ENCODE measurements around the gene GCG.

The GCG gene

GRCh38 chr2:162182395-162182794, 30.3 kb upstream of the GCG start:
- POLR2A ChIA-PET = no interaction called here
- H3K27ac ChIP-seq (ENCODE audit: extremely low read depth, low read depth, low read length) = no peak overlapping the region

GRCh38 chr2:162177301-162177700, 25.3 kb upstream of the GCG start:
- Histone ChIP-seq H3K4me3 (ENCODE audit: low read depth, low read length) (no peak overlapping the region), H3K36me3 (ENCODE audit: control insufficient read depth in 2 of 2, insufficient read depth in 1 of 2, low read length in 2 of 2) (no peaks in the 10 kb centered on the region), H3K27ac (ENCODE audit: extremely low read depth, low read depth, low read length) (no peak overlapping the region), H3K4me1 (ENCODE audit: control insufficient read depth, insufficient read depth, low read length) (no peaks in the 10 kb centered on the region), H3K9me3 (ENCODE audit: control insufficient read depth, insufficient read depth, low read depth, low read length) (no peaks in the 10 kb centered on the region)
- ChIA-PET CTCF (no interaction called here), POLR2A (no interaction called here)
- TF ChIP-seq ZNF184 (tag by site-specific recombination; IDR thresholded peaks at IDR 0.05) = no peak
- no peak for TF ChIP-seq ZNF155 (tag by site-specific recombination; IDR thresholded peaks at IDR 0.05)
- no peak for TF ChIP-seq ZNF701 (tag by site-specific recombination; IDR thresholded peaks at IDR 0.05)
- TF ChIP-seq ZNF514 (tag by site-specific recombination; IDR thresholded peaks at IDR 0.05) = no peak

More at GRCh38 chr2:162182395-162182794, 30.3 kb upstream of the GCG start:
- CTCF ChIA-PET = no interaction called here
- no peaks in the 10 kb centered on the region for H3K36me3 ChIP-seq (ENCODE audit: control insufficient read depth in 2 of 2, insufficient read depth in 1 of 2, low read length in 2 of 2)
- no peaks in the 10 kb centered on the region for H3K4me1 ChIP-seq (ENCODE audit: control insufficient read depth, insufficient read depth, low read length)
- H3K4me3 ChIP-seq (ENCODE audit: low read depth, low read length) = no peak overlapping the region
- TF ChIP-seq PATZ1 (tag by site-specific recombination; IDR thresholded peaks at IDR 0.05) = no peak
- no peak for TF ChIP-seq ZNF488 (tag by site-specific recombination; IDR thresholded peaks at IDR 0.05)
- TF ChIP-seq ZNF792 (tag by site-specific recombination; IDR thresholded peaks at IDR 0.05) = no peak
- TF ChIP-seq ZNF473 (tag by site-specific recombination; IDR thresholded peaks at IDR 0.05) = no peak
- no peak for TF ChIP-seq ZNF600 (tag by site-specific recombination; IDR thresholded peaks at IDR 0.05)
- TF ChIP-seq ZNF621 (tag by site-specific recombination; IDR thresholded peaks at IDR 0.05) = no peak
- TF ChIP-seq ZNF174 (tag by site-specific recombination; IDR thresholded peaks at IDR 0.05) = no peak
- no peak for TF ChIP-seq ZNF549 (tag by site-specific recombination; IDR thresholded peaks at IDR 0.05)
- no peaks in the 10 kb centered on the region for H3K9me3 ChIP-seq (ENCODE audit: control insufficient read depth, insufficient read depth, low read depth, low read length)

- CTCF ChIA-PET = interaction anchor here (0.7 kb wide), 1 partner anchor 17 kb away, joined by 3 read pairs; no protein-coding TSS in a partner anchor
- POLR2A ChIA-PET = no interaction called here
- no peaks in the 10 kb centered on the region for H3K4me1 ChIP-seq (ENCODE audit: control insufficient read depth, insufficient read depth, low read length)
- H3K27ac ChIP-seq (ENCODE audit: extremely low read depth, low read depth, low read length) = no peak overlapping the region
- TF ChIP-seq WT1 (tag by site-specific recombination; IDR thresholded peaks at IDR 0.05) = no peak
- no peak for TF ChIP-seq ZBTB6 (tag by site-specific recombination; IDR thresholded peaks at IDR 0.05)
- TF ChIP-seq ZNF302 (tag by site-specific recombination; IDR thresholded peaks at IDR 0.05; ENCODE audit: low read depth) = no peak
- no peak for TF ChIP-seq ZEB2 (tag by site-specific recombination; IDR thresholded peaks at IDR 0.05)
- no peak for TF ChIP-seq ZNF513 (tag by site-specific recombination; IDR thresholded peaks at IDR 0.05)
- no peaks in the 10 kb centered on the region for H3K36me3 ChIP-seq (ENCODE audit: control insufficient read depth in 2 of 2, insufficient read depth in 1 of 2, low read length in 2 of 2)
- H3K4me3 ChIP-seq (ENCODE audit: low read depth, low read length) = no peak overlapping the region
- H3K9me3 ChIP-seq (ENCODE audit: control insufficient read depth, insufficient read depth, low read depth, low read length) = no peaks in the 10 kb centered on the region
Observed at GRCh38 chr2:162175714-162176113, 23.7 kb upstream of the GCG start.
